Transverse colon (tissue), 4 donors: ENCODE data around the gene MAPK1. TPM values are rescaled to one million over a fixed set of nuclear protein-coding genes. Genes with fewer than 3 reads are reported as not detected.
"Not testable (repeated sequence)": the region's sequence is repeated elsewhere in the genome, so short reads cannot be mapped to it uniquely, and the experiment has no call there.

Experiments
- DNase-seq: peaks from one replicate; pipeline ENCODE4 v3.0.0-alpha.2; 2019
- H3K27ac ChIP-seq, 4 donors: fragments of 200-600 bp; sonication (generic); 2 replicates each; pipeline ENCODE4 v1.5.1; 2016 to 2018; ENCODE audit warnings: inconsistent platforms in 4 of 4
- H3K27me3 ChIP-seq: fragments of 200-600 bp; sonication (generic); 2 replicates; pipeline ENCODE4 v1.5.1; 2017; ENCODE audit warnings: inconsistent platforms
- H3K36me3 ChIP-seq, 4 donors: fragments of 200-600 bp; sonication (generic); 2 replicates each; pipeline ENCODE4 v1.5.1; 2017 to 2019; ENCODE audit warnings: inconsistent platforms in 4 of 4
- H3K4me1 ChIP-seq, 4 donors: fragments of 200-600 bp; sonication (generic); 2 replicates each; pipeline ENCODE4 v1.5.1; 2017 to 2020; ENCODE audit warnings: inconsistent platforms in 4 of 4
- H3K4me3 ChIP-seq, 4 donors: fragments of 200-600 bp; sonication (generic); 1 replicate in 1 of 4; 2 replicates in 3 of 4; pipeline versions ENCODE4 v1.5.1 to v1.6.1; 2017 to 2019; ENCODE audit warnings: inconsistent platforms in 4 of 4
- H3K9me3 ChIP-seq, 2 donors: fragments of 200-600 bp; sonication (generic); 2 replicates each; pipeline ENCODE4 v1.5.1; 2017 to 2019; ENCODE audit warnings: inconsistent platforms in 2 of 2
- CTCF ChIP-seq, 5 experiments: fragments of 200-600 bp in 3 of 5; fragments of 450-650 bp in 2 of 5; sonication (generic) in 3 of 5; IDR thresholded peaks; 1 replicate in 2 of 5; 2 replicates in 3 of 5; pipeline ENCODE4 v1.5.1; 2016 to 2017; ENCODE audit warnings: antibody characterized with exemption in 5 of 5, inconsistent platforms in 3 of 5, mild to moderate bottlenecking in 2 of 5, moderate library complexity in 1 of 5
- EP300 ChIP-seq: sonication (generic); formaldehyde crosslinking; IDR thresholded peaks from one replicate; pipeline ENCODE4 v1.6.1; 2017; ENCODE audit warnings: antibody characterized with exemption, low read depth
- POLR2A ChIP-seq: fragments of 450-650 bp; IDR thresholded peaks from one replicate; pipeline ENCODE4 v1.6.1; 2016; ENCODE audit warnings: antibody characterized with exemption, mild to moderate bottlenecking, moderate library complexity
- POLR2AphosphoS5 ChIP-seq, 3 donors: sonication (generic); formaldehyde crosslinking; IDR thresholded peaks; one replicate each; pipeline ENCODE4 v1.6.1; 2016; ENCODE audit warnings: antibody characterized with exemption in 3 of 3
- WGBS, 2 donors: methylation state at CpG; one replicate each; pipeline ENCODE4 v1.1.5; 2018; ENCODE audit warnings: low coverage in 1 of 2; 5-methylcytosine and 5-hydroxymethylcytosine counted together
- in situ Hi-C, 4 donors: fragments of 200-750 bp; cut with MboI; loops; one replicate each; pipeline versions ENCODE4 v1.15.0 to v1.15.1; 2017; ENCODE audit warnings: low sequenced_read_pairs in 3 of 4, low pct_ligation_motif_present in 1 of 4, low pct_unique_long_range_greater_than_20kb in 1 of 4
- intact Hi-C: fragments of 100-400 bp; cut with DNase I; formaldehyde crosslinking; loops from one replicate; pipeline ENCODE4 v1.15.1; 2023; ENCODE audit warnings: low total_unique reads
- total RNA-seq, 4 donors: library from RNA; depleted of rRNA; stranded (reverse); fragments of >200 nt; gene quantifications; one replicate each; pipeline ENCODE4 v1.1.0, GENCODE V29; 2016

Gene MAPK1
- total RNA-seq, 4 donors from 2014 or later, result 37.1 to 303 (median 57.0) TPM

GRCh38 chr22:21909871-21910270 lies 42.4 kb upstream of the MAPK1 start:
- H3K4me1 ChIP-seq, result no peaks in the 10 kb centered on the region
- DNase-seq, result no peak
- in situ Hi-C loops (no loop called here), intact Hi-C loops (no loop called here)
- H3K36me3 ChIP-seq, result no peaks in the 10 kb centered on the region
- no peaks in the 10 kb centered on the region for H3K27me3 ChIP-seq
- TF ChIP-seq CTCF (IDR thresholded peaks at IDR 0.05), result no peak
- no peak for TF ChIP-seq POLR2A
- TF ChIP-seq POLR2AphosphoS5 (IDR thresholded peaks at IDR 0.05), result no peak
- no peak for TF ChIP-seq EP300
- no peak overlapping the region for H3K4me3 ChIP-seq
- 88 to 89% methylated on average over 2 of the region's 2 CpGs for WGBS, 2 donors
- H3K27ac ChIP-seq, result no peak overlapping the region
- H3K9me3 ChIP-seq, result no peaks in the 10 kb centered on the region

- H3K4me1 ChIP-seq, result no peaks in the 10 kb centered on the region
- H3K27me3 ChIP-seq, result no peaks in the 10 kb centered on the region
- H3K36me3 ChIP-seq, result no peaks in the 10 kb centered on the region
- in situ Hi-C loops (no loop called here), intact Hi-C loops (no loop called here)
- H3K4me3 ChIP-seq, result no peak overlapping the region
- DNase-seq, result no peak
- H3K27ac ChIP-seq, result no peak overlapping the region
- H3K9me3 ChIP-seq, result no peaks in the 10 kb centered on the region
- no peak for TF ChIP-seq POLR2A
- no peak for TF ChIP-seq EP300
- no peak for TF ChIP-seq CTCF (IDR thresholded peaks at IDR 0.05)
- TF ChIP-seq POLR2AphosphoS5 (IDR thresholded peaks at IDR 0.05), result no peak
- WGBS, 2 donors, result 78 to 89% methylated on average over 5 to 7 of the region's 7 CpGs
Observed at GRCh38 chr22:21907638-21908522, 40.4 kb upstream of the MAPK1 start.

GRCh38 chr22:21905234-21905633 lies 37.8 kb upstream of the MAPK1 start:
- H3K27ac ChIP-seq, H3K36me3 ChIP-seq, H3K4me1 ChIP-seq, H3K4me3 ChIP-seq, DNase-seq, H3K27me3 ChIP-seq, H3K9me3 ChIP-seq, intact Hi-C loops, in situ Hi-C loops: not testable (repeated sequence)
- WGBS, 2 donors, result 96 to 100% methylated on average over 3 to 11 of the region's 11 CpGs

- Histone ChIP-seq H3K27ac (no peak overlapping the region), H3K36me3 (no peaks in the 10 kb centered on the region), H3K4me1 (no peaks in the 10 kb centered on the region), H3K27me3 (no peaks in the 10 kb centered on the region), H3K9me3 (no peaks in the 10 kb centered on the region), H3K4me3 (no peak overlapping the region)
- no peak for DNase-seq
- TF ChIP-seq POLR2AphosphoS5 (IDR thresholded peaks at IDR 0.05) (no peak), POLR2A (no peak), EP300 (no peak), CTCF (IDR thresholded peaks at IDR 0.05) (no peak)
- in situ Hi-C loops, result no loop called here
- WGBS, 2 donors, result 83 to 93% methylated on average over 2 to 4 of the region's 4 CpGs
- intact Hi-C loops, result no loop called here
Observed at GRCh38 chr22:21904250-21904789, 36.9 kb upstream of the MAPK1 start.
